ENCODE data around the gene RTL9. TPM values are rescaled to one million over a fixed set of nuclear protein-coding genes. Genes with fewer than 3 reads are reported as not detected.

RTL9 gene
- total RNA-seq, 1 donor, result 1.5 TPM

GRCh38 chrX:110397904-110398303, 39.3 kb downstream of the RTL9 start:
- DNase-seq (ENCODE audit: low read depth), result no peak
- no peak for TF ChIP-seq CTCF (IDR thresholded peaks at IDR 0.05; ENCODE audit: insufficient read depth, low read length)
- H3K4me3 ChIP-seq (ENCODE audit: low read depth, low read length), result no peak overlapping the region

- TF ChIP-seq CTCF (IDR thresholded peaks at IDR 0.05; ENCODE audit: insufficient read depth, low read length), result no peak
- no peak for DNase-seq (ENCODE audit: low read depth)
- no peak overlapping the region for H3K4me3 ChIP-seq (ENCODE audit: low read depth, low read length)
These were observed 40.8 kb downstream of the RTL9 start for GRCh38 chrX:110399497-110399896.

GRCh38 chrX:110399966-110400365, 41.3 kb downstream of the RTL9 start:
- no peak for DNase-seq (ENCODE audit: low read depth)
- no peak for TF ChIP-seq CTCF (IDR thresholded peaks at IDR 0.05; ENCODE audit: insufficient read depth, low read length)
- no peak overlapping the region for H3K4me3 ChIP-seq (ENCODE audit: low read depth, low read length)

GRCh38 chrX:110401135-110401534, 42.5 kb downstream of the RTL9 start:
- no peak overlapping the region for H3K4me3 ChIP-seq (ENCODE audit: low read depth, low read length)
- TF ChIP-seq CTCF (IDR thresholded peaks at IDR 0.05; ENCODE audit: insufficient read depth, low read length), result no peak
- DNase-seq (ENCODE audit: low read depth), result no peak

- TF ChIP-seq CTCF (IDR thresholded peaks at IDR 0.05; ENCODE audit: insufficient read depth, low read length), result no peak
- DNase-seq (ENCODE audit: low read depth), result peak; percentile 80
- H3K4me3 ChIP-seq (ENCODE audit: low read depth, low read length), result no peak overlapping the region
These were observed 43.6 kb downstream of the RTL9 start for GRCh38 chrX:110402091-110402849.

- no peak overlapping the region for H3K4me3 ChIP-seq (ENCODE audit: low read depth, low read length)
- peak; percentile 57 for DNase-seq (ENCODE audit: low read depth)
- no peak for TF ChIP-seq CTCF (IDR thresholded peaks at IDR 0.05; ENCODE audit: insufficient read depth, low read length)
These were observed 44.2 kb downstream of the RTL9 start for GRCh38 chrX:110402850-110403221.
